Ureter (tissue), 1 donor: ENCODE measurements around the gene INTS12. TPM values are rescaled to one million over a fixed set of nuclear protein-coding genes. Genes with fewer than 3 reads are reported as not detected.

Experiments
- DNase-seq: peaks from one replicate; pipeline ENCODE4 v3.0.0-alpha.2; 2020; ENCODE audit warnings: low spot score
- total RNA-seq: library from RNA; stranded (reverse); gene quantifications from one replicate; pipeline ENCODE4 v1.2.4, GENCODE V29; 2023
- donor health status: DM: yes; HTN: yes; CAD: no.

The INTS12 gene
- total RNA-seq, 1 donor from 2014 or later = 21.1 TPM

GRCh38 chr4:105686571-105686970 is 21.9 kb downstream of the INTS12 start:
- DNase-seq = no peak

GRCh38 chr4:105683038-105683437 is 25.5 kb downstream of the INTS12 start:
- DNase-seq = peak; percentile 75

- DNase-seq = no peak
Observed at GRCh38 chr4:105679186-105679585, 29.3 kb downstream of the INTS12 start.

GRCh38 chr4:105677709-105678108 is 30.8 kb downstream of the INTS12 start:
- no peak for DNase-seq

GRCh38 chr4:105674011-105674410 is 34.5 kb downstream of the INTS12 start:
- DNase-seq = no peak

GRCh38 chr4:105671301-105671700 is 37.2 kb downstream of the INTS12 start:
- DNase-seq = no peak

GRCh38 chr4:105670684-105671083 is 37.8 kb downstream of the INTS12 start:
- no peak for DNase-seq

GRCh38 chr4:105666693-105667092 is 41.8 kb downstream of the INTS12 start:
- DNase-seq = no peak

GRCh38 chr4:105662935-105663675 is 45.4 kb downstream of the INTS12 start:
- DNase-seq = no peak

GRCh38 chr4:105661028-105661427 is 47.5 kb downstream of the INTS12 start:
- no peak for DNase-seq

GRCh38 chr4:105659190-105659589 is 49.3 kb downstream of the INTS12 start:
- DNase-seq = no peak

- DNase-seq = no peak
Observed at GRCh38 chr4:105657117-105657765, 51.2 kb downstream of the INTS12 start.

- no peak for DNase-seq
Observed at GRCh38 chr4:105652286-105652888, 56.1 kb downstream of the INTS12 start.

GRCh38 chr4:105651884-105652283 is 56.6 kb downstream of the INTS12 start:
- no peak for DNase-seq

GRCh38 chr4:105650190-105650589 is 58.3 kb downstream of the INTS12 start:
- DNase-seq = no peak

- no peak for DNase-seq
Observed at GRCh38 chr4:105645440-105645839, 63.0 kb downstream of the INTS12 start.

GRCh38 chr4:105644257-105644656 is 64.2 kb downstream of the INTS12 start:
- DNase-seq = no peak

- DNase-seq = no peak
Observed at GRCh38 chr4:105641845-105642244, 66.6 kb downstream of the INTS12 start.

GRCh38 chr4:105637408-105638176 is 70.9 kb downstream of the INTS12 start:
- peak; percentile 74 for DNase-seq

GRCh38 chr4:105634402-105635080 is 73.9 kb downstream of the INTS12 start:
- no peak for DNase-seq

- peak; percentile 44 for DNase-seq
Observed at GRCh38 chr4:105633241-105633640, 75.2 kb downstream of the INTS12 start.
